NCI-H2171 treated with DMSO at 0.1 percent for 48 hours (cell line): Measurements from ENCODE around the gene SUSD6.

Source experiments
- DNase-seq: peaks from one replicate; lab custom pipeline; 2025; lab: John Stamatoyannopoulos, UW

Gene SUSD6

GRCh38 chr14:69650948-69651369, 39.6 kb downstream of the SUSD6 start:
- no peak for DNase-seq

DNA sequence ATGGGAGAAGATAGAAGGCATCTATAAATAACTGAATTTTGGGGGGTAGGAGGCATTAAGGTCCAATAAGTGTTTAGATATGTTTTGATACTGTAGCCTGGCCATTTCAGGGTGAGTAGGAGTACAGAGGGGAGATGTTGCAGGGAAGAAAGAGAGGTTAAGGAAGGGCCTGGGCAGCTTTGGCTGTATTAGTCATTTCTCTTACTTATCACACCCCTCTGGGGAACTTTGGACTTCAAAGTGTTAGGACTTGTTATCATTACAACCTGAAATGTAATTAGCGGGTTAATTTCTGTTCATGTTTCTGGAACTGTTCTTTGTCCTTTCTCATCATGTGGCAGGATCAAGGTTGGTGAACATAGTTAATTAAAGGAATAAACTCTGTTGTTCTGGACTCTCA, 40.3 kb downstream of the SUSD6 start:
- no peak for DNase-seq

- no peak for DNase-seq
Measured at GRCh38 chr14:69652942-69653684, 41.7 kb downstream of the SUSD6 start.

DNA sequence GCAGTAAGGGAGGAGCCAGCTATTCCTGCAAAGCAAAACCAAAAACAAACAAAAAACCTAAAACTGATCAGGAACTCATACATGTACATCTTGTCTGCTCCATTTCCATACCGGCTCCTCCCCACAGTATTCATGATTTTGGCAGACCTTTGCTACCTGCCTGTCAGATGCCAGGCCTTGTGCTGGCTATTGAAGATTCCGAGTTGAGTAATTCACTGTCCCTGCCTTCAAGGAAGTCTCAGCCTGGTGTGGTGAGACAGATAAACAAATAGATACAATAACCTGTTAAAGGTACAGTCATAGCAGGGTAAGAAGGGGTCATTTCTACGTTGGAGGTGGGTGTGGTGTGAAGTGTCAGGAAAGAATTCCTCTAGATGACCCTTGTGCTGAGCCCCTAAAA, 42.7 kb downstream of the SUSD6 start:
- DNase-seq: no peak

DNA sequence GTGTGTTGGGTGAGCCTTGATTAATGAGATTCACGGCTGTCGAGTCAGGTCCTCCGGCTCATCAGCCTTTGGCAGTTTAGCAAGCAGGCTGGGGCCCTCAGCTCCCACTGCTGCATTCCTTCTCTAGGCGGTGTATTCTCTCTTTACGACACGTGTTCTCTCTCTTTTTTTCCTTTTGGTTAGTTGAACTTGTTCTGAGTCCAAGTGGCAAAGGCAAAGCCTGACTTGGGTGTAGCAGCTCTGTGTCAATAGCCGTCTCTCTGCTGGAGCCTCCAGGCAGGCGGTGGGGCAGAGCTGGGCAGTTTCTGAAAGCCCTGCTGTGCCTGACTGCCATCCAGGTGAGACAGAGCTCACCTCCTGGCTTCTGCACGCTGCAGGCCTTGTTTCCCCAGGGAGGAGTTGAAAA, 46.6 kb downstream of the SUSD6 start:
- DNase-seq: peak; percentile 91

- peak; percentile 29 for DNase-seq
Measured at GRCh38 chr14:69658664-69659261, 47.4 kb downstream of the SUSD6 start.

- no peak for DNase-seq
Measured at GRCh38 chr14:69660344-69661193, 49.2 kb downstream of the SUSD6 start.

DNA sequence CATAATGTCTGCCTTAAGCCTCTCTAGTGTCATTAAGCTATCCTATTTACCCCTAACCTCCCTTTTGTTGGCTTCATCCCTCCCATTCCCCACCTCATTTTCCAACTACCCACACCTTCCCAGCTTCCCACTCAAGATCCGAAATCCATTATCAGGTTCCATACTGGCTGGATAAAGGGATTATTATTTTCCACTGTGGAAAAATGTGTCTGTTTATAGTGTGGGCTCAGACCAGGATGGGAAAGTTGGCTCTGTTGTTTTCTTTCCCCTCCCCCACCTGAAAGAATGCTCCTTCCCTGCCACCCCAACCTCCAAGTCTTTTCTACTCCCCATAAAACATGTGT, 49.8 kb downstream of the SUSD6 start:
- no peak for DNase-seq

DNA sequence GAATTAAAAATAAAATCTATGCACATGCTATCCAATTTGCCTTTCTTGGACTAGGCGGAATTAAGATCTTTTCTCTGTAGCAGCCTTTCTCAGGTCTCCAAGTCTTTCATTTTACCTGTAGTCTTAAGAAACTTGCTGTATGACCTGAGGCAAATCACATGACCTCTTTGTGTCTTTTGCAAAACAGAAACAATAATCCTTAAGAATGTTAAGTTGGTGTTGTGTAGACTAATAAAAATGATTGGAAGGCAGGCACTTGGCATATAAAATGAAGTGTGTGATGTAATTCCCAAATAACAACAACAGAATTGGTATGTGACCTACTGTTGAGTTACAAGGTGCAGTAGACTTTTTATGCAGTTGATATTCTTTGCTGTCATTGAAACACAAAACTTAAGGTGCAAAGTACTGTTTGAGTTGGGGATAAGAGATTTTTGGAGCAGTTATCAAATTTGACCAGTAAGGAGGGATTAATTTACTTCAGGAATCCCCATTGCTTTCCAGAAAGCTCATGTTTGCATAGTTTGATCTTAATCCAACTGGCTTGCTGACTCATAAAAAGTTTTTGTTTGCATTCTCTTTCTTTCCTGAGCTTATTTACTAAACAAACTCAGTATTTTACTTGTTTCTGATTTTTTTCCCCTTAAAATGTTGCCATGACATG, 51.4 kb downstream of the SUSD6 start:
- no peak for DNase-seq

DNA sequence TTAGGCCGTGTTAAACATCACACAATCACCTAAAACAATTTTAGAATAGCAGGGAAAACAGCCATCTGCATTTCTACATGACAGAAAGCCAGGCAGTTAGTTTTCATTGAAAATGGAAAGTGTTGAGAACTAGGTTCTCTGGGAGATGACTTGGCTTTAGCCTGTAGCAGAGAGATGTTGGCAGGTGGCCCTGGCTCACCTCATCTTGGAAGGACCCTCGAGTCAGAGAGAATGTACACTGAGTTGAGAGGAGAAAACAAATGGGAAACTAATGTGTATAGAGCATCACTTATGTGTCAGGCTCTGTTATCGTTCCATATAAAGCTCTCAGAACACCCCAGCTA, 51.9 kb downstream of the SUSD6 start:
- DNase-seq: no peak

DNA sequence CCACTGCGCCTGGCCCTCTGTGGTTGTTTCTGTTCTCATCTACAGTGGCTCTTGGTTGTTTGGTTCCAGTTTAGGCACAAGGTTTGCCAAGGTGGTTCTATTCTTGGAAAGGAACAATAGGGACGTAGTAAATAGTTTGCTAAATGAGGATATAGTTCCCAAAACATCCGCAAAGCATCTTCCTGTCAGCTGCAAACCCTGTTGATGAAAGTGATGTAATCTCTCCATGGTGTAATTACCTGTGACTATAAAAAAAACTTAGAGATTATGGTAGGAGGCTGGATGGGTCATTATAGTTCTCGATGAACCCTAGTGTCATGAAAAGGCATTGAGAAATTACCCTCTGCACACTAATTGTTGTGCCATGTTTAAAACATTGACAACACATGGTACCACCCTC, 52.9 kb downstream of the SUSD6 start:
- DNase-seq: no peak

DNA sequence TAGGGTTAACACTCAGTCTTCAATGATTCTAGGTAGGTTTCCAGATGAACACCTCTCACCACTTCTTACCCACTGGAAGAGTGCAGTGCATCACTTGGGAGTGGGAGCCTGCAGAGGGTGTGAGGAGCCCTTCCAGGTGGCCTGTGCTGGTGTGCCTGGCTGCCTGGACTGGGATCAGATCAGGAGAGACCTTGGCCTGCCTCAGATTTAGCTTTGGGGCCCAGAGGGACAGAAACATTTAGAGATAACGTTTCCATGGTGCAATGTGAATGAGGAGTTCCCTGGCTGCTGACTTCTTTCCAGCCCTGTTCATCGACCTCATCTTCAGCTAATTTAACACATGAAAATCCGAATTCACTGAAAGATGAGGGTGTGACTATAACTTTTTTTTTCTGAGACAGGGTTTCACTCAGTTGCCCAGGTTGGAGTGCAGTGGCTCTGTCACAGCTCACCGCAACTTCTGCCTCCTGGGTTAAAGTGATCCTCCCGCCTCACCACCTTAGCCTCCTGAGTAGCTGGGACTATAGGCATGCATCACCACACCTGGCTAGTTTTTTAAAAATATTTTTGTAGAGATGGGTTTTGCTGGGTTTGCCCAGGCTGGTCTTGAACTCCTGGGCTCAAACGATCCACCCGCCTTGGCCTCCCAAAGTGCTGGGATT, 53.6 kb downstream of the SUSD6 start:
- no peak for DNase-seq

GRCh38 chr14:69665631-69666030, 54.2 kb downstream of the SUSD6 start:
- DNase-seq: no peak

- no peak for DNase-seq
Measured at GRCh38 chr14:69666112-69666511, 54.7 kb downstream of the SUSD6 start.

- no peak for DNase-seq
Measured at GRCh38 chr14:69666690-69667211, 55.4 kb downstream of the SUSD6 start.

- DNase-seq: no peak
Measured at GRCh38 chr14:69667938-69668335, 56.5 kb downstream of the SUSD6 start.

DNA sequence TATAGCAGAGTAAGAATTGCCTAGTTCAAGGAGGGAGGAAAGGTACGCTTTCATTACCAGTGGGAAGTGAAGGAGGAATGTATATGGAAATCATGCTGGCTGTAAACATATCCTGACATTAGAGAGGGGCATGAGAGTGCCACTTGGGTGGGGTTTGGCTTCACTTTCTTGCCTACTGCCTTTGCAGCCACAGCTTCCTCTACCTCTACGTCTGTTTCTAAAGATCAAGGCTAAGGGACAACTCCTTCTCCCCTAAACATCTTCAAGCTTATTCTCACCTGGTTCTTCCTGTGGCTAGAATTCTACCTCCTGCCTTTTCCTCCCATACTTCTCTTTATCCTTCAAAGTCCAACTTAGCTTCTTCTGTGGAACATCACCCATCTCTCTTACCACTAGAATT, 58.0 kb downstream of the SUSD6 start:
- no peak for DNase-seq

GRCh38 chr14:69670093-69670492, 58.7 kb downstream of the SUSD6 start:
- no peak for DNase-seq

DNA sequence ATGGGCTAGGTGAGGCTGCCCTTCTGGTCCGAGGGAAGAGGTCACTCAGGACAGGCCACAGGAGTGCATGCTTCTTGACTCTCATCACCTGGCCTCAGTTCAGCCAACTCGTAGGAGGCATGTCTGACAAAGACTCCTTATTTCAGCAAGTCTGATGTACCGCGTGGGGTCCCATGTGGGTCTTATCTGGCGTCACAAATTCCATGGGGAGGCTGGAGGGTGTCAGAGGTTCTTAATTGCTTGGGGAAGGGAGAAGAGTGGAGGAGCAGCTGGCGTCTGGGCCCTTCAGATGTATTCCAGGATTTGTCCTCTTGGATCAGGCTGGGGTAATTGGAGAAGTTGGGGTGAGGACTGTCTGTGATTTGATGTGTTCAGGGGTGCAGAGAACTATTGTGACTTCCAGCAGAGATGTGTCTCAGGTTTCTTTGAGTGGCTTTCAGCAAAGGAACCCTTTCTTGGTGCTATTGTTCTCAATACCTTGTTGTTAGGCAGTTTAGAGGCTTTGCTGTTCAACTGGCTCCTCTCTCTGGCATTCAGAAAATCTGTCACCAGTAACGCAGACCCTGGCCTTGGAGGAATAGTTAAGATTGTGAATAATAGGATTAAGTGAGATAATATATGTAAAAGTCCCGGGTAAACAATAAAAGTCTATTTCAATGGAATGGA, 60.1 kb downstream of the SUSD6 start:
- DNase-seq: peak; percentile 91

- DNase-seq: peak; percentile 40
Measured at GRCh38 chr14:69672356-69672755, 61.0 kb downstream of the SUSD6 start.

GRCh38 chr14:69673104-69673503, 61.7 kb downstream of the SUSD6 start:
- DNase-seq: no peak
